Thyroid gland (tissue), 4 donors: ENCODE results near the gene LPCAT2.

Experiments used
- CTCF ChIP-seq, 6 experiments: fragments of 200-600 bp in 3 of 6; fragments of 450-650 bp in 3 of 6; sonication (generic) in 3 of 6; IDR thresholded peaks; one replicate each; pipeline ENCODE4 v1.5.1; 2016 to 2019; ENCODE audit warnings: antibody characterized with exemption in 6 of 6, mild to moderate bottlenecking in 2 of 6, inconsistent platforms in 1 of 6, moderate library complexity in 1 of 6
- POLR2A ChIP-seq, 2 donors: fragments of 450-650 bp; IDR thresholded peaks; one replicate each; pipeline ENCODE4 v1.6.1; 2017; ENCODE audit warnings: antibody characterized with exemption in 2 of 2, mild to moderate bottlenecking in 2 of 2, moderate library complexity in 1 of 2

DNA sequence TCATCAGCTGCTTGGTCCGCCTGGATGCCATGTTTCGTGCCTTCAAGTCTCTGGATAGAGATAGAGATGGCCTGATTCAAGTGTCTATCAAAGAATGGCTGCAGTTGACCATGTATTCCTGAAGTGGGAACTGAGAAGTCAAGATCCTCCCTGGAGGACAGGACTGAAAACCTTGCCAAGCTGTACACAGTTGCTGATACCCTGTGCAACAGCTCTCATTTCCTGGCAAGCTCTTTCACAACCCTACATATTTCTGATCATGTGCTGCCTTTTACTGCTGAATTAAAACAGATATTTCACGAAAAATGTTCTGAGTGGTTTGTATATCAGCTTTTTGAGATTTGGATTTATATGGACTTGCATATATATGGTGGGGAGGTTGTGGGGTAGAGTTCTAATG lies 58.5 kb downstream of the LPCAT2 start:
- TF ChIP-seq CTCF (IDR thresholded peaks at IDR 0.05) (no peak), POLR2A (IDR thresholded peaks at IDR 0.05) (no peak)
